IPS DF 6.9 (cell line): ENCODE measurements around the gene TMEM19.

Experiments used
- DNase-seq: peaks from one replicate; pipeline ENCODE4 v3.0.0-alpha.2; 2013; ENCODE audit warnings: low read depth, low spot score
- H3K27ac ChIP-seq: one replicate; pipeline ENCODE4 v1.5.1; 2013; ENCODE audit warnings: low read length, control low read depth
- H3K27me3 ChIP-seq: 2 replicates; pipeline ENCODE4 v1.6.1; 2013; ENCODE audit warnings: mild to moderate bottlenecking, low read length; ENCODE audit not compliant: control insufficient read depth, insufficient read depth
- H3K36me3 ChIP-seq: 2 replicates; pipeline ENCODE4 v1.6.1; 2013; ENCODE audit warnings: low read length; ENCODE audit not compliant: control insufficient read depth, insufficient read depth
- H3K4me1 ChIP-seq: 2 replicates; pipeline ENCODE4 v1.6.1; 2013; ENCODE audit warnings: low read length; ENCODE audit not compliant: control insufficient read depth, insufficient read depth
- H3K4me3 ChIP-seq: 2 replicates; pipeline ENCODE4 v1.5.1; 2013; ENCODE audit warnings: mild to moderate bottlenecking, low read length
- H3K9me3 ChIP-seq: 2 replicates; pipeline ENCODE4 v1.6.1; 2013; ENCODE audit warnings: low read length, inconsistent platforms; ENCODE audit not compliant: control insufficient read depth, insufficient read depth
- WGBS: extraction: QIAGEN DNeasy Blood & Tissue Kit; methylation state at CpG from one replicate; pipeline ENCODE4 v1.1.7; 2013; ENCODE audit warnings: mixed read lengths, missing lambda C conversion rate; ENCODE audit not compliant: insufficient read length, insufficient coverage; 5-methylcytosine and 5-hydroxymethylcytosine counted together

The TMEM19 gene

GRCh38 chr12:71685914-71686657, at the start of gene TMEM19:
TMEM19 (plus strand) TSS chr12:71686082; CDS start chr12:71686681, 599 bp downstream.
- Histone ChIP-seq H3K9me3 (no peaks in the 10 kb centered on the region), H3K4me1 (no peaks in the 10 kb centered on the region), H3K36me3 (no peaks in the 10 kb centered on the region), H3K4me3 (peak within 1 kb of the TSS; percentile 47), H3K27ac (no peak within 1 kb of the TSS), H3K27me3 (no peaks in the 10 kb centered on the region)
- DNase-seq = peak; percentile 55
- no CpG with 5 or more reads among the region's 63 CpGs for WGBS

- H3K9me3 ChIP-seq = no peaks in the 10 kb centered on the region
- no peaks in the 10 kb centered on the region for H3K27me3 ChIP-seq
- H3K4me3 ChIP-seq = no peak overlapping the region
- peaks cover 3% of the 10 kb centered on the region for H3K36me3 ChIP-seq
- H3K4me1 ChIP-seq = no peaks in the 10 kb centered on the region
- WGBS = no CpG with 5 or more reads among the region's 3 CpGs
- no peak overlapping the region for H3K27ac ChIP-seq
- DNase-seq = peak; percentile 41
Measured at GRCh38 chr12:71636704-71637115, 49.2 kb upstream of the TMEM19 start.

GRCh38 chr12:71638499-71638898, 47.4 kb upstream of the TMEM19 start:
- Histone ChIP-seq H3K4me3 (no peak overlapping the region), H3K36me3 (peaks cover 3% of the 10 kb centered on the region), H3K27me3 (no peaks in the 10 kb centered on the region), H3K9me3 (no peaks in the 10 kb centered on the region), H3K27ac (no peak overlapping the region), H3K4me1 (no peaks in the 10 kb centered on the region)
- no peak for DNase-seq

GRCh38 chr12:71639341-71639760, 46.5 kb upstream of the TMEM19 start:
- H3K4me3 ChIP-seq = no peak overlapping the region
- no peak for DNase-seq
- peaks cover 3% of the 10 kb centered on the region for H3K36me3 ChIP-seq
- H3K9me3 ChIP-seq = no peaks in the 10 kb centered on the region
- no peaks in the 10 kb centered on the region for H3K27me3 ChIP-seq
- no peaks in the 10 kb centered on the region for H3K4me1 ChIP-seq
- no peak overlapping the region for H3K27ac ChIP-seq
- no CpG with 5 or more reads among the region's 2 CpGs for WGBS

GRCh38 chr12:71640316-71640715, 45.6 kb upstream of the TMEM19 start:
- WGBS = no CpG with 5 or more reads among the region's 2 CpGs
- peaks cover 3% of the 10 kb centered on the region for H3K36me3 ChIP-seq

GRCh38 chr12:71641390-71641789, 44.5 kb upstream of the TMEM19 start:
- Histone ChIP-seq H3K27me3 (no peaks in the 10 kb centered on the region), H3K36me3 (peaks cover 3% of the 10 kb centered on the region), H3K4me3 (no peak overlapping the region), H3K9me3 (no peaks in the 10 kb centered on the region), H3K27ac (no peak overlapping the region), H3K4me1 (no peaks in the 10 kb centered on the region)
- WGBS = no CpG with 5 or more reads among the region's 2 CpGs
- no peak for DNase-seq

More at GRCh38 chr12:71640316-71640715, 45.6 kb upstream of the TMEM19 start:
- Histone ChIP-seq H3K4me3 (no peak overlapping the region), H3K27me3 (no peaks in the 10 kb centered on the region), H3K27ac (no peak overlapping the region), H3K9me3 (no peaks in the 10 kb centered on the region), H3K4me1 (no peaks in the 10 kb centered on the region)
- DNase-seq = no peak

- no peak for DNase-seq
- Histone ChIP-seq H3K4me3 (no peak overlapping the region), H3K4me1 (no peaks in the 10 kb centered on the region), H3K36me3 (peaks cover 3% of the 10 kb centered on the region), H3K27me3 (no peaks in the 10 kb centered on the region), H3K27ac (no peak overlapping the region), H3K9me3 (no peaks in the 10 kb centered on the region)
- WGBS = no CpG with 5 or more reads among the region's 2 CpGs
Measured at GRCh38 chr12:71642264-71642663, 43.6 kb upstream of the TMEM19 start.

GRCh38 chr12:71645268-71645667, 40.6 kb upstream of the TMEM19 start:
- Histone ChIP-seq H3K4me3 (no peak overlapping the region), H3K36me3 (peaks cover 2% of the 10 kb centered on the region), H3K4me1 (no peaks in the 10 kb centered on the region), H3K27ac (no peak overlapping the region), H3K9me3 (no peaks in the 10 kb centered on the region), H3K27me3 (no peaks in the 10 kb centered on the region)
- 100% methylated on average over 2 of the region's 3 CpGs for WGBS
- DNase-seq = no peak

- H3K27me3 ChIP-seq = no peaks in the 10 kb centered on the region
- no peaks in the 10 kb centered on the region; the same call in 1 of the 2 replicates for H3K36me3 ChIP-seq
- no peak for DNase-seq
- WGBS = no CpG with 5 or more reads among the region's 3 CpGs
- H3K4me3 ChIP-seq = no peak overlapping the region
- H3K4me1 ChIP-seq = no peaks in the 10 kb centered on the region
- no peaks in the 10 kb centered on the region for H3K9me3 ChIP-seq
- no peak overlapping the region for H3K27ac ChIP-seq
Measured at GRCh38 chr12:71646512-71646911, 39.4 kb upstream of the TMEM19 start.

- Histone ChIP-seq H3K36me3 (no peaks in the 10 kb centered on the region; the same call in 1 of the 2 replicates), H3K4me1 (no peaks in the 10 kb centered on the region), H3K9me3 (no peaks in the 10 kb centered on the region), H3K27ac (no peak overlapping the region), H3K4me3 (no peak overlapping the region), H3K27me3 (no peaks in the 10 kb centered on the region)
- no peak for DNase-seq
- WGBS = no CpG with 5 or more reads among the region's 4 CpGs
Measured at GRCh38 chr12:71648537-71648936, 37.3 kb upstream of the TMEM19 start.

- Histone ChIP-seq H3K4me1 (no peaks in the 10 kb centered on the region), H3K36me3 (peaks cover 2% of the 10 kb centered on the region; the same call in 1 of the 2 replicates), H3K9me3 (no peaks in the 10 kb centered on the region), H3K27ac (no peak overlapping the region), H3K4me3 (no peak overlapping the region), H3K27me3 (no peaks in the 10 kb centered on the region)
- no peak for DNase-seq
- no CpG with 5 or more reads among the region's 2 CpGs for WGBS
Measured at GRCh38 chr12:71649401-71649800, 36.5 kb upstream of the TMEM19 start.
